Heart left ventricle (tissue), 16 donors: ENCODE data around the gene OLIG2. TPM values are rescaled to one million over a fixed set of nuclear protein-coding genes. Genes with fewer than 3 reads are reported as not detected.

Experiments used
- ATAC-seq, 4 donors: fragments of 200-7000 bp; cut with Tn5 transposase; one replicate each; pipeline ENCODE4 v1.9.1; 2020 to 2022; ENCODE audit warnings: moderate library complexity in 4 of 4, mild to moderate bottlenecking in 3 of 4, moderate number of reproducible peaks in 1 of 4
- DNase-seq, 5 donors: peaks; one replicate each; pipeline ENCODE4 v3.0.0-alpha.2; 2020
- H3K27ac ChIP-seq, 12 donors: fragments of 200-600 bp; sonication (generic) in 4 of 12; one replicate each; pipeline versions ENCODE4 v1.5.0 to v1.8.0; 2016 to 2022; ENCODE audit warnings: mild to moderate bottlenecking in 2 of 12
- H3K27me3 ChIP-seq, 9 donors: fragments of 200-600 bp; sonication (generic) in 2 of 9; one replicate each; pipeline versions ENCODE4 v1.5.1 to v1.8.0; 2016 to 2022; ENCODE audit warnings: mild to moderate bottlenecking in 3 of 9
- H3K36me3 ChIP-seq, 9 donors: fragments of 200-600 bp; sonication (generic) in 2 of 9; one replicate each; pipeline versions ENCODE4 v1.5.0 to v1.8.0; 2018 to 2022; ENCODE audit warnings: mild to moderate bottlenecking in 2 of 9
- H3K4me1 ChIP-seq, 12 donors: fragments of 200-600 bp; sonication (generic) in 4 of 12; one replicate each; pipeline versions ENCODE4 v1.5.0 to v1.8.0; 2016 to 2022; ENCODE audit warnings: mild to moderate bottlenecking in 3 of 12
- H3K4me3 ChIP-seq, 12 donors: fragments of 200-600 bp; sonication (generic) in 4 of 12; one replicate each; pipeline versions ENCODE4 v1.5.0 to v1.8.0; 2017 to 2022; ENCODE audit warnings: mild to moderate bottlenecking in 9 of 12, moderate library complexity in 4 of 12
- H3K9me3 ChIP-seq, 12 donors: fragments of 200-600 bp; sonication (generic) in 4 of 12; one replicate each; pipeline versions ENCODE4 v1.5.0 to v1.8.0; 2016 to 2022; ENCODE audit warnings: mild to moderate bottlenecking in 1 of 12
- POLR2A ChIP-seq, 2 donors: fragments of 450-650 bp; IDR thresholded peaks; one replicate each; pipeline ENCODE4 v1.6.1; 2017; ENCODE audit warnings: antibody characterized with exemption in 2 of 2, mild to moderate bottlenecking in 2 of 2, moderate library complexity in 2 of 2
- WGBS, 4 donors: extraction: QIAGEN DNeasy Blood & Tissue Kit in 2 of 4; methylation state at CpG; one replicate each; pipeline versions ENCODE4 v1.1.5 to v1.1.7; 2013 to 2018; 5-methylcytosine and 5-hydroxymethylcytosine counted together
- intact Hi-C, 10 donors: fragments of 100-400 bp; cut with DNase I; formaldehyde crosslinking; loops; one replicate each; pipeline versions ENCODE4 v1.11.1 to v1.14.2; 2022
- polyA plus RNA-seq, 2 donors: library from polyadenylated mRNA; stranded (reverse); fragments of 200-250 nt; gene quantifications; one replicate each; pipeline ENCODE4 v1.2.3, GENCODE V29; 2013
- total RNA-seq, 9 donors: library from RNA; depleted of rRNA in 2 of 9; stranded (reverse); fragments of >200 nt in 2 of 9; fragmentation: NEBNext Ultra II Directional in 3 of 9; extraction: Animal tissue kit (Norgen Biotek cat#: 25700) in 3 of 9; gene quantifications; one replicate each; pipeline versions ENCODE4 v1.1.0 to v1.2.4, GENCODE V29; 2016 to 2023
- TF ChIP-seq, protein P1 (sequence below), 12 donors: fragments of 200-600 bp; sonication (generic) in 4 of 12; IDR thresholded peaks; one replicate each; pipeline versions ENCODE4 v1.5.0 to v1.8.0; 2018 to 2022; ENCODE audit warnings: antibody characterized with exemption in 12 of 12, mild to moderate bottlenecking in 5 of 12
- donor health status: ischemic (EF 13 %, LVEDD 7.1; RV severe dilation, severe dysfunction).
- donor health status: healthy with polysubstance abuse.
- donor health status: DM: no; HTN: yes; CAD: no.
- donor health status: DM: no; HTN: no; CAD: no.
- donor health status: ischemic (EF 25% LVEDD 6.9; RV normal size, moderate dysfunction).
- donor health status: ischemic (EF 25% LVEDD 5.7; RV mildly dilated, moderate dysfunction).
- donor health status: healthy.
- donor health status: DM: yes; HTN: yes; CAD: no.
- donor health status: ischemic (EF 35%, LVEDD 5.7; RV mildly dilated, moderate dysfunction).
- donor health status: nonischemic (EF 11% LVEDD 7.7; RV severe dilation, severe dysfunction).
- donor health status: DM: yes; HTN: yes; CAD: no.
- donor health status: PGD.
- donor health status: ischemic (EF 29% LVEDD 5.4; RV normal size, mild dysfunction).
- donor health status: nonischemic (EF 23%, LVEDD 6.1; RV moderate dilation, normal function).

OLIG2 gene
- total and polyA plus RNA-seq, 11 donors = not detected

DNA sequence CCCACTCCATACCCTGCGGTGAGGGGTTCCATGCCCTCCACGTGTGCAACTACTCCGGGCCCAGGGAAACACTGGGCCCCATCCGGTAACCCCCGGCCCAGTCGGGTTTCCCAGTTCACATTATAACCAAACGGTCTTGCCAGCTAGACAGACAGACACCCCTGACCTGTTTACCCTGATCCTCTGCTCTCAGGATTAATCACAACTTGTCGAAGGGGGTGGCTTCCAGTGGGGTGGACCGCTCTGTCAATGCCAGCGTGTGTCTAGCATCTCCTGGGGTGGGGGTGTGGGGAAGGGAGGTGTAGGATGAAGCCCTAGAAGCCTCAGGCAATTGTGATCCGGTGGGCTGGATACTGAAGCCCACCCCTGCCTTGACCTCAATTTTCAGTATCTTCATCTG is 4.6 kb upstream of the OLIG2 start:
- intact Hi-C loops = no loop called here
- 10 to 27% (median 15%) methylated on average over 9 to 11 of the region's 11 CpGs for WGBS, 4 donors
- Histone ChIP-seq H3K9me3 (no peaks in the 10 kb centered on the region), H3K4me1 (peaks cover 0 to 54% (median 23%) of the 10 kb centered on the region in 12 donors), H3K27ac (no peak overlapping the region), H3K27me3 (peaks cover 60 to 100% (median 89%) of the 10 kb centered on the region in 9 donors), H3K36me3 (no peaks in the 10 kb centered on the region), H3K4me3 (no peak overlapping the region)
- DNase-seq (no peak), ATAC-seq (no peak)
- TF ChIP-seq, protein P1, sequence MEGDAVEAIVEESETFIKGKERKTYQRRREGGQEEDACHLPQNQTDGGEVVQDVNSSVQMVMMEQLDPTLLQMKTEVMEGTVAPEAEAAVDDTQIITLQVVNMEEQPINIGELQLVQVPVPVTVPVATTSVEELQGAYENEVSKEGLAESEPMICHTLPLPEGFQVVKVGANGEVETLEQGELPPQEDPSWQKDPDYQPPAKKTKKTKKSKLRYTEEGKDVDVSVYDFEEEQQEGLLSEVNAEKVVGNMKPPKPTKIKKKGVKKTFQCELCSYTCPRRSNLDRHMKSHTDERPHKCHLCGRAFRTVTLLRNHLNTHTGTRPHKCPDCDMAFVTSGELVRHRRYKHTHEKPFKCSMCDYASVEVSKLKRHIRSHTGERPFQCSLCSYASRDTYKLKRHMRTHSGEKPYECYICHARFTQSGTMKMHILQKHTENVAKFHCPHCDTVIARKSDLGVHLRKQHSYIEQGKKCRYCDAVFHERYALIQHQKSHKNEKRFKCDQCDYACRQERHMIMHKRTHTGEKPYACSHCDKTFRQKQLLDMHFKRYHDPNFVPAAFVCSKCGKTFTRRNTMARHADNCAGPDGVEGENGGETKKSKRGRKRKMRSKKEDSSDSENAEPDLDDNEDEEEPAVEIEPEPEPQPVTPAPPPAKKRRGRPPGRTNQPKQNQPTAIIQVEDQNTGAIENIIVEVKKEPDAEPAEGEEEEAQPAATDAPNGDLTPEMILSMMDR (IDR thresholded peaks at IDR 0.05) = no peak
- TF ChIP-seq POLR2A (IDR thresholded peaks at IDR 0.05) = no peak

GRCh38 chr21:33021667-33022066 is 4.1 kb upstream of the OLIG2 start:
- Histone ChIP-seq H3K36me3 (no peaks in the 10 kb centered on the region), H3K9me3 (no peaks in the 10 kb centered on the region), H3K4me3 (no peak overlapping the region), H3K27me3 (peaks cover 65 to 100% (median 92%) of the 10 kb centered on the region in 9 donors), H3K27ac (no peak overlapping the region), H3K4me1 (peaks cover 0 to 59% (median 25%) of the 10 kb centered on the region in 12 donors)
- whole genome bisulfite sequencing, 4 donors = 9 to 17% (median 14%) methylated on average over 4 of the region's 4 CpGs
- intact Hi-C loops = no loop called here
- DNase-seq (no peak), ATAC-seq (no peak)
- TF ChIP-seq, protein P1 (IDR thresholded peaks at IDR 0.05) = no peak
- TF ChIP-seq POLR2A (IDR thresholded peaks at IDR 0.05) = no peak

- 7 to 19% (median 10%) methylated on average over 16 to 17 of the region's 17 CpGs for WGBS, 4 donors
- peak overlapping the region in 2 of 12 donors; percentile 5 to 31 for H3K4me3 ChIP-seq
- no peak overlapping the region for H3K27ac ChIP-seq
- H3K36me3 ChIP-seq = no peaks in the 10 kb centered on the region
- H3K27me3 ChIP-seq = peaks cover 73 to 100% (median 96%) of the 10 kb centered on the region in 9 donors
- DNase-seq (no peak), ATAC-seq (no peak)
- no peaks in the 10 kb centered on the region for H3K9me3 ChIP-seq
- intact Hi-C loops = no loop called here
- TF ChIP-seq, protein P1 (IDR thresholded peaks at IDR 0.05) = no peak
- no peak for TF ChIP-seq POLR2A (IDR thresholded peaks at IDR 0.05)
- H3K4me1 ChIP-seq = peaks cover 0 to 66% (median 27%) of the 10 kb centered on the region in 12 donors
Observed at GRCh38 chr21:33022489-33022827, 3.3 kb upstream of the OLIG2 start.

DNA sequence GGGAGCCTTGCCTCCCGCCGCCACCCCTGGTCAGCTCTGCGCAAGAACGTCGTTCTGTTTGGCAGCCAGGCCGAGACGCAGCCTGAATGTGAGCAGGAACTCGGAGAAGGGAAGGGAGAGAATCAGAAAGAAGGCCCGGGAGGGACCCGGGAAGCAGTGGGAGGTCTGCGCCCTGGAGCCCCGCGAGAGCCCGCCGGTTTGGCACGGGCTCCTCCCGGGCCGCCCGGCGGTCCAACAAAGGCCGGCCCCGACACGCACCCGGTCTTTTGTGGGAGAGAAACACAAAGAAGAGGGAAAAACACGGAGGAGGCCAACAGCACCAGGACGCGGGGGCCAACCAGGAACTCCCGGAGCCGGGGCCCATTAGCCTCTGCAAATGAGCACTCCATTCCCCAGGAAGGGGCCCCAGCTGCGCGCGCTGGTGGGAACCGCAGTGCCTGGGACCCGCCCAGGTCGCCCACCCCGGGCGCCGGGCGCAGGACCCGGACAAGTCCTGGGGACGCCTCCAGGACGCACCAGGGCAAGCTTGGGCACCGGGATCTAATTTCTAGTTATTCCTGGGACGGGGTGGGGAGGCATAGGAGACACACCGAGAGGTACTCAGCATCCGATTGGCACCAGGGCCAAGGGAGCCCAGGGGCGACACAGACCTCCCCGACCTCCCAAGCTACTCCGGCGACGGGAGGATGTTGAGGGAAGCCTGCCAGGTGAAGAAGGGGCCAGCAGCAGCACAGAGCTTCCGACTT is 2.7 kb upstream of the OLIG2 start:
- 0 to 2% (median 1%) methylated on average over 8 to 52 of the region's 52 CpGs for WGBS, 4 donors
- peaks cover 75 to 100% (median 96%) of the 10 kb centered on the region in 9 donors for H3K27me3 ChIP-seq
- intact Hi-C loops = no loop called here
- DNase-seq (no peak), ATAC-seq (no peak)
- H3K4me1 ChIP-seq = peaks cover 0 to 71% (median 27%) of the 10 kb centered on the region in 12 donors
- TF ChIP-seq, protein P1 (IDR thresholded peaks at IDR 0.05) = no peak
- no peak for TF ChIP-seq POLR2A (IDR thresholded peaks at IDR 0.05)
- no peaks in the 10 kb centered on the region for H3K36me3 ChIP-seq
- H3K4me3 ChIP-seq = peak overlapping the region in 3 of 12 donors; percentile 3 to 31 (median 5)
- no peaks in the 10 kb centered on the region for H3K9me3 ChIP-seq
- no peak overlapping the region for H3K27ac ChIP-seq
